ENCODE measurements around the gene MX2.

DNA sequence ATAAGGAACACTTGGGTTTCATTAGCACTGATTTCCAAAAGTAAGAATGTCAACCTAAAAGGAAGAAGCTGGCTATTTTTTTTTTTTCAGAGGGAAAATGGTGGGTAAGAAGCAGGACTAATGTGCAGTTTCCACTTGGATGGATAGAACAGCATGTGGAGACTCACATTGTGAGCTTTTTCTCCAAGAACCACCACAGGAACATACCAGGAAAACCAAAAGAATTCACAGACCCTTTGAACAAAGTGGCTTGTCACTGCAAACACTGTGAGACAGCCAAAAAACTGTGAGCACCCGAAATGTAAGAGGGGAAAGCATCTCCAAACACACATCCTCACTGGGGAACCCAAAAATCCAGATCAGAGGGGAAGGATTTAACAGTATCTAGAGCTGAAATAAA, 48.5 kb downstream of the MX2 start:
- no peak for TF ChIP-seq JUND (IDR thresholded peaks at IDR 0.05)
- TF ChIP-seq, protein P1, sequence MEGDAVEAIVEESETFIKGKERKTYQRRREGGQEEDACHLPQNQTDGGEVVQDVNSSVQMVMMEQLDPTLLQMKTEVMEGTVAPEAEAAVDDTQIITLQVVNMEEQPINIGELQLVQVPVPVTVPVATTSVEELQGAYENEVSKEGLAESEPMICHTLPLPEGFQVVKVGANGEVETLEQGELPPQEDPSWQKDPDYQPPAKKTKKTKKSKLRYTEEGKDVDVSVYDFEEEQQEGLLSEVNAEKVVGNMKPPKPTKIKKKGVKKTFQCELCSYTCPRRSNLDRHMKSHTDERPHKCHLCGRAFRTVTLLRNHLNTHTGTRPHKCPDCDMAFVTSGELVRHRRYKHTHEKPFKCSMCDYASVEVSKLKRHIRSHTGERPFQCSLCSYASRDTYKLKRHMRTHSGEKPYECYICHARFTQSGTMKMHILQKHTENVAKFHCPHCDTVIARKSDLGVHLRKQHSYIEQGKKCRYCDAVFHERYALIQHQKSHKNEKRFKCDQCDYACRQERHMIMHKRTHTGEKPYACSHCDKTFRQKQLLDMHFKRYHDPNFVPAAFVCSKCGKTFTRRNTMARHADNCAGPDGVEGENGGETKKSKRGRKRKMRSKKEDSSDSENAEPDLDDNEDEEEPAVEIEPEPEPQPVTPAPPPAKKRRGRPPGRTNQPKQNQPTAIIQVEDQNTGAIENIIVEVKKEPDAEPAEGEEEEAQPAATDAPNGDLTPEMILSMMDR (IDR thresholded peaks at IDR 0.05; ENCODE audit: low read depth, low read length, missing input control): no peak
- TF ChIP-seq, protein P2, sequence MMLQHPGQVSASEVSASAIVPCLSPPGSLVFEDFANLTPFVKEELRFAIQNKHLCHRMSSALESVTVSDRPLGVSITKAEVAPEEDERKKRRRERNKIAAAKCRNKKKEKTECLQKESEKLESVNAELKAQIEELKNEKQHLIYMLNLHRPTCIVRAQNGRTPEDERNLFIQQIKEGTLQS (IDR thresholded peaks at IDR 0.05): no peak
- TF ChIP-seq, protein P3, sequence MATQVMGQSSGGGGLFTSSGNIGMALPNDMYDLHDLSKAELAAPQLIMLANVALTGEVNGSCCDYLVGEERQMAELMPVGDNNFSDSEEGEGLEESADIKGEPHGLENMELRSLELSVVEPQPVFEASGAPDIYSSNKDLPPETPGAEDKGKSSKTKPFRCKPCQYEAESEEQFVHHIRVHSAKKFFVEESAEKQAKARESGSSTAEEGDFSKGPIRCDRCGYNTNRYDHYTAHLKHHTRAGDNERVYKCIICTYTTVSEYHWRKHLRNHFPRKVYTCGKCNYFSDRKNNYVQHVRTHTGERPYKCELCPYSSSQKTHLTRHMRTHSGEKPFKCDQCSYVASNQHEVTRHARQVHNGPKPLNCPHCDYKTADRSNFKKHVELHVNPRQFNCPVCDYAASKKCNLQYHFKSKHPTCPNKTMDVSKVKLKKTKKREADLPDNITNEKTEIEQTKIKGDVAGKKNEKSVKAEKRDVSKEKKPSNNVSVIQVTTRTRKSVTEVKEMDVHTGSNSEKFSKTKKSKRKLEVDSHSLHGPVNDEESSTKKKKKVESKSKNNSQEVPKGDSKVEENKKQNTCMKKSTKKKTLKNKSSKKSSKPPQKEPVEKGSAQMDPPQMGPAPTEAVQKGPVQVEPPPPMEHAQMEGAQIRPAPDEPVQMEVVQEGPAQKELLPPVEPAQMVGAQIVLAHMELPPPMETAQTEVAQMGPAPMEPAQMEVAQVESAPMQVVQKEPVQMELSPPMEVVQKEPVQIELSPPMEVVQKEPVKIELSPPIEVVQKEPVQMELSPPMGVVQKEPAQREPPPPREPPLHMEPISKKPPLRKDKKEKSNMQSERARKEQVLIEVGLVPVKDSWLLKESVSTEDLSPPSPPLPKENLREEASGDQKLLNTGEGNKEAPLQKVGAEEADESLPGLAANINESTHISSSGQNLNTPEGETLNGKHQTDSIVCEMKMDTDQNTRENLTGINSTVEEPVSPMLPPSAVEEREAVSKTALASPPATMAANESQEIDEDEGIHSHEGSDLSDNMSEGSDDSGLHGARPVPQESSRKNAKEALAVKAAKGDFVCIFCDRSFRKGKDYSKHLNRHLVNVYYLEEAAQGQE (IDR thresholded peaks at IDR 0.05): no peak
- TF ChIP-seq GABPA (IDR thresholded peaks at IDR 0.05 in 1 of 2, conservative IDR thresholded peaks at IDR 0.05 in 1 of 2): no peak
- TF ChIP-seq FOXA1 (IDR thresholded peaks at IDR 0.05): no peak
